Psoas muscle (tissue), 8 donors: ENCODE data around the gene VGLL4. TPM values are rescaled to one million over a fixed set of nuclear protein-coding genes. Genes with fewer than 3 reads are reported as not detected.

ENCODE experiments used
- ATAC-seq, 4 donors: fragments of 200-7000 bp; cut with Tn5 transposase; one replicate each; pipeline ENCODE4 v1.9.1; 2020; ENCODE audit warnings: moderate library complexity in 3 of 4, mild to moderate bottlenecking in 2 of 4
- DNase-seq, 2 donors: peaks; one replicate each; pipeline ENCODE4 v3.0.0-alpha.2; 2020
- H3K27ac ChIP-seq: fragments of 200-600 bp; one replicate; pipeline ENCODE4 v1.8.0; 2022
- H3K27me3 ChIP-seq, 3 donors: fragments of 200-600 bp in 1 of 3; one replicate each; pipeline versions ENCODE4 v1.6.1 to v1.8.0; 2013 to 2022; ENCODE audit warnings: low read length in 2 of 3, mild to moderate bottlenecking in 2 of 3, moderate library complexity in 1 of 3; ENCODE audit not compliant: insufficient read depth in 3 of 3
- H3K36me3 ChIP-seq, 2 donors: fragments of 200-600 bp in 1 of 2; one replicate each; pipeline versions ENCODE4 v1.6.1 to v1.8.0; 2013 to 2022; ENCODE audit warnings: low read depth in 1 of 2, mild to moderate bottlenecking in 1 of 2, moderate library complexity in 1 of 2; ENCODE audit not compliant: insufficient read depth in 1 of 2
- H3K4me1 ChIP-seq: fragments of 200-600 bp; one replicate; pipeline ENCODE4 v1.8.0; 2022
- H3K4me3 ChIP-seq: fragments of 200-600 bp; one replicate; pipeline ENCODE4 v1.8.0; 2022; ENCODE audit warnings: mild to moderate bottlenecking
- H3K9me3 ChIP-seq: fragments of 200-600 bp; one replicate; pipeline ENCODE4 v1.8.0; 2022
- CTCF ChIP-seq: fragments of 200-600 bp; IDR thresholded peaks from one replicate; pipeline ENCODE4 v1.8.0; 2022; ENCODE audit warnings: antibody characterized with exemption
- WGBS, 3 donors: extraction: QIAGEN DNeasy Blood & Tissue Kit; methylation state at CpG; one replicate each; pipeline versions ENCODE4 v1.1.6 to v1.1.7; 2013; 5-methylcytosine and 5-hydroxymethylcytosine counted together
- intact Hi-C, 2 donors: fragments of 100-400 bp; cut with DNase I; formaldehyde crosslinking; loops; one replicate each; pipeline versions ENCODE4 v1.11.0 to v1.14.2; 2022
- polyA plus RNA-seq, 3 donors: library from polyadenylated mRNA; stranded (reverse); fragments of 200-250 nt; gene quantifications; one replicate each; pipeline ENCODE4 v1.2.3, GENCODE V29; 2013
- total RNA-seq, 4 donors: library from RNA; stranded (reverse); fragmentation: NEBNext Ultra II Directional in 2 of 4; extraction: Animal tissue kit (Norgen Biotek cat#: 25700) in 2 of 4; gene quantifications; one replicate each; pipeline versions ENCODE4 v1.2.1 to v1.2.4, GENCODE V29; 2021 to 2023
- donor health status: healthy with polysubstance abuse.
- donor health status: DM: no; HTN: no; CAD: no; lungs with moderate emphysema.
- donor health status: Bipolar disorder and iron deficiency.
- donor health status: healthy.
- donor health status: DM: yes; HTN: yes; CAD: no.
- donor health status: DM: no; HTN: no; CAD: no.
- donor health status: DM: no; HTN: no; CAD: no.
- donor health status: DM: yes; HTN: yes; CAD: no.

The VGLL4 gene
- total and polyA plus RNA-seq, 7 donors, result 8.0 to 14.8 (median 11.7) TPM

DNA sequence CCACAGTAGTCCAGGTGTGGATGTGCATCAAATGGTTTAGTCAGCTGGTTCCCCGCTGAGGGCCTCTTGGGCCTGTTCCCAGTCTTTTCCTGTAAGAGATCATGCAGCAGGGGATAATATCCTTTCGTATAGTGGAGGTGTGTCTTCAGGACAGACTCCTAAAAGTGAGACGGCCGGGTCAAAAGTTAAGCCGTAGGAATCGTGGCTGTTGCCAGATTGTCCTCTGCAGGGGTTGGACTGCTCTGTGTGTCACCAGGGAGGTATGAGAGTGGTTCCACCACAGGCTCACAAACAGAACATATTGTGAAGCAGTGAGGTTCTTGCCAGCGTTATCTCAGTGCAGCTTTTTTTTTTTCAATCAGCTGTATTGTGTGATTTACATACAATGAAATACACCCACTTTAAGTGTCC, 95.0 kb downstream of the VGLL4 start:
- H3K9me3 ChIP-seq, result no peaks in the 10 kb centered on the region
- H3K27ac ChIP-seq, result peak overlapping the region; percentile 39
- no peaks in the 10 kb centered on the region for H3K27me3 ChIP-seq
- DNase-seq (no peak), ATAC-seq (peak; percentile 51 to 78 (median 68))
- no peak for TF ChIP-seq CTCF
- H3K36me3 ChIP-seq, result no peaks in the 10 kb centered on the region
- H3K4me1 ChIP-seq, result peaks cover 16% of the 10 kb centered on the region
- 16 to 28% (median 16%) methylated on average over 7 of the region's 7 CpGs for WGBS, 3 donors
- intact Hi-C loops, result no loop called here
- no peak overlapping the region for H3K4me3 ChIP-seq

- DNase-seq (no peak), ATAC-seq (no peak)
- Histone ChIP-seq H3K36me3 (no peaks in the 10 kb centered on the region), H3K4me3 (no peak overlapping the region), H3K27me3 (no peaks in the 10 kb centered on the region), H3K4me1 (peaks cover 10% of the 10 kb centered on the region), H3K9me3 (no peaks in the 10 kb centered on the region), H3K27ac (no peak overlapping the region)
- intact Hi-C loops, result no loop called here
- TF ChIP-seq CTCF, result no peak
- 85 to 88% (median 87%) methylated on average over 2 of the region's 2 CpGs for WGBS, 3 donors
Observed at GRCh38 chr3:11547498-11547897, 96.2 kb downstream of the VGLL4 start.

DNA sequence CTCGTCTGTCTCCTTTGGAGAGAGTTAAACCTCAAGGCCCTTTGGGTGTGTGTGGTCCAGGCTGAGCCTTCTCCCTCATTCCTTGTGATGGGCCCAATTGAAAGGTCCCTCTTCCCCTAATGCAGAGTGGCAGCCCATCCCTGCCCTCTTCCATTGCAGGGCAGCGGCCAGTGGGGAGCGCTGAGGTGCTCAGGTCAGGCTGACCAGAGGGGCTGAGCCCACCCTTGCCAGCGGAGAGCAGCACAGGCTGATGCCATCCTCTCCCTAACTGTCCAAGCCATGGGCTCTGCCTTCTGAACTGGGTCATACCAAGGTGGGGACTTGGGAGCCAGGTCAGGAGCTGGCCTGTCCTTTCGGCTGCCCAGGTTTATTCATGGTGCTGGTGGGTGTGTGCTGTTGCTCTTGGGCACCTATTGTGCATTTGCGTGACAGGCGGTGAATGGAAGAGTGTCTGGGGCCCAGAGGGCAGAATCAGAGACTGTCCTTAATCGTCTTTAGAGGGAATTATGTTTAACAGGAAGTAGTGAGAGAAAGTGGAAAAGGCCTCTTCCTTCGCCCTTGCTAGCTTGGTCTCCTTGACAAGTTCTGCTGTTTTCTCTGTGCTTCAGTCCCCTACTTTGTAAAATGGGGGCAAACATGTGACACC, 96.9 kb downstream of the VGLL4 start:
- WGBS, 3 donors, result 93 to 96% (median 93%) methylated on average over 9 of the region's 9 CpGs
- H3K27ac ChIP-seq, result no peak overlapping the region
- no peaks in the 10 kb centered on the region for H3K9me3 ChIP-seq
- H3K4me3 ChIP-seq, result no peak overlapping the region
- H3K27me3 ChIP-seq, result no peaks in the 10 kb centered on the region
- H3K4me1 ChIP-seq, result peaks cover 10% of the 10 kb centered on the region
- ATAC-seq (no peak), DNase-seq (no peak)
- intact Hi-C loops, result no loop called here
- H3K36me3 ChIP-seq, result no peaks in the 10 kb centered on the region
- no peak for TF ChIP-seq CTCF

DNA sequence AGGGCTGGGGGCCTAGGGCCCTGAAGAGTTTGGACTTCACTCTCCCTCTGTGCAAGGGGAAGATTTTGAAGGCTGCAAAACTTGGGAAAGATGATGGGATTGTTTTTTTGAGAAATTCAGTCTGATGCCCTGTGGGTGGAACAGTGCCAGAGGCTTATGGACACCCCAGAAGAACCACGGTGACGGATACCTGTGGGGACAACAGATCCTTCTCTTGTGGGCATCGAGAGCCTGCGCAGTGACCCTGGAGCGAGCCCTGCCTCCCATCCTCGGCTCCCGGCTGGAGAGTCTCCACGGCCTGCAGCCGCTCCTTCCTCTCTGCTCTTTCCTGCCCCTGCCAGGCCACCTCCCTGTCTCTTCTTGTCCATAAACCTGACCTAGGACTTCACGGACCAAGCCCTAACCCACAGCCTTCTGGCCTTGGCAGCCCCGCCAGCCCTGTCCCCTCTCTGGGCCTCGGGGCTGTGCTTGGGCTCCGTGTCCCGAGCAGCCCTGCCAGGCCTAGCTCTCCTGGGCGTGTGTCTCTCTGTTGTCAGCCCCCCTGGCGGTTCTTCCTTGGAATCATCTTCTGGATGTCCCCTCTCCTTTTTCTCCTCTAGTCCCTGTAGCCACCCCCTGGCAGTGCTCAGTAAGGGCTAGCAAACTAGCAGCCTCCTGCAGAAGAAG, 98.4 kb downstream of the VGLL4 start:
- intact Hi-C loops, result no loop called here
- no peak overlapping the region for H3K4me3 ChIP-seq

More for the DNA sequence above, 98.4 kb downstream of the VGLL4 start:
- no peak for DNase-seq
- 74 to 86% (median 75%) methylated on average over 16 of the region's 16 CpGs for WGBS, 3 donors
- Histone ChIP-seq H3K36me3 (no peaks in the 10 kb centered on the region), H3K9me3 (no peaks in the 10 kb centered on the region), H3K4me1 (peaks cover 10% of the 10 kb centered on the region), H3K27ac (no peak overlapping the region), H3K27me3 (no peaks in the 10 kb centered on the region)
- ATAC-seq, result peak in 1 of 4 donors; percentile 13
- TF ChIP-seq CTCF, result no peak
